Measurements from ENCODE around the gene DNLZ.
A peak's percentile ranks its signal among the peaks of the same experiment; 100 is the strongest.

DNLZ gene

DNA sequence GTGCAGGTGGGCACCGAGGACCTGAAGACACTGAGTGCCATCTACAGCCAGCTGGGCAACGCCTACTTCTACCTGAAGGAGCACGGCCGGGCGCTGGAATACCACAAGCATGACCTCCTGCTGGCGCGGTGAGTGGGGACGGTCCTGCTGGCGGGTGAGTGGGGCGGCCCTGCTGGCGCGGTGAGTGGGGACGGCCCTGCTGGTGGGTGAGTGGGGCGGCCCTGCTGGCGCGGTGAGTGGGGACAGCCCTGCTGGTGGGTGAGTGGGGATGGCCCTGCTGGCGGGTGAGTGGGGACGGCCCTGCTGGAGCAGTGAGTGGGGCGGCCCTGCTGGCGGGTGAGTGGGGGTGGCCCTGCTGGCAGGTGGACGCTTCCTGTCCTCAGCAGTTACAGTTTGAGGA lies 29.0 kb downstream of the DNLZ start:
- Histone ChIP-seq H3K4me1 (ENCODE audit: control insufficient read depth, insufficient read depth, low read length) (no peaks in the 10 kb centered on the region), H3K9ac (ENCODE audit: low read length) (no peak overlapping the region), H3K27me3 (ENCODE audit: control insufficient read depth, insufficient read depth, low read length) (no peaks in the 10 kb centered on the region), H3K27ac (ENCODE audit: low read depth, low read length) (no peak overlapping the region), H3K36me3 (ENCODE audit: control insufficient read depth, insufficient read depth, low read length) (peaks cover 10% of the 10 kb centered on the region; the same call in 1 of the 2 replicates), H3K4me3 (ENCODE audit: low read depth, low read length) (no peak overlapping the region), H3K9me3 (ENCODE audit: control insufficient read depth, insufficient read depth, low read depth, low read length) (no peaks in the 10 kb centered on the region)

DNA sequence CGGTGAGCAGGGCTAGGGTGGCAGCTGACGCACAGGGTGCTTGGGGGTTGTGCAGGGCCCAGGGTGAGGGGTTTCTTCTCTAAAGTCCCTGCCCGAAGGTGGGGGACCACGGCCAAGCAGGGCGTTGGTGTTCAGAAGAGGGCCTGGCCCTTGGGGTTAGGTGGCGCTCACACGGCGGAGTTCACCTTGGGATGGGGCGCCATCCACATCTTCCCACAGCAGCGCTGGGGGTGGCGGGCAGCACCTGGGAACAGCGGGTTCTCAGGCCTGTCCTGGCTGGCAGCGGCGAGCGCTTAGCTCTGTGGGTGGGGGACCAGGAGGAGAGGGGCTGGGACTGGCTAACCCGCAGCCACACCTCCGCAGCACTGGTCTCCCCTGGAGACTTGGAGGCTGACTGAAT lies 30.1 kb downstream of the DNLZ start:
- peaks cover 3% of the 10 kb centered on the region; the same call in 1 of the 2 replicates for H3K4me1 ChIP-seq (ENCODE audit: control insufficient read depth, insufficient read depth, low read length)
- peaks cover 9% of the 10 kb centered on the region; the same call in 1 of the 2 replicates for H3K36me3 ChIP-seq (ENCODE audit: control insufficient read depth, insufficient read depth, low read length)
- no peak overlapping the region for H3K4me3 ChIP-seq (ENCODE audit: low read depth, low read length)
- H3K9ac ChIP-seq (ENCODE audit: low read length): no peak overlapping the region
- no peaks in the 10 kb centered on the region for H3K9me3 ChIP-seq (ENCODE audit: control insufficient read depth, insufficient read depth, low read depth, low read length)
- no peak overlapping the region for H3K27ac ChIP-seq (ENCODE audit: low read depth, low read length)
- H3K27me3 ChIP-seq (ENCODE audit: control insufficient read depth, insufficient read depth, low read length): no peaks in the 10 kb centered on the region

DNA sequence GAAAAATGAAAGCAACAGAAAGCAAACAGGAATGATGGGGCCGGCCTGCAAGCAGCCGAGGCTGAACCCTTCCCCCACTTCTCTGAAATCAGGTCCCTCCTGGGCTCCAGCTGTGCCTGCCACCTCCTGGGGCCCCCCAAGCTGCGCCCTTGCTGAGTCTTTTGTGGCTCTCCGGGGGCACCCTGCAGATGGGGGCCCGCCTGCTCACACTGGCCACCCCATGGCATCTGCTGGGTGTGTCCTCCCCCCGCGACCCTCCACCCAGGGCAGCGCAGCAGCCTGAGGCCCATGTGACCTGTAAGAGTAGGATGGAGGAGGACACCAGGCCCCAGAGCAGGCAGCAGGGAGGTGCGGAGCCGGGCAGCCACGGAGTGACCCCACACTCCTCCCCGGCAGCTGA lies 30.5 kb downstream of the DNLZ start:
- H3K4me3 ChIP-seq (ENCODE audit: low read depth, low read length): no peak overlapping the region
- H3K36me3 ChIP-seq (ENCODE audit: control insufficient read depth, insufficient read depth, low read length): peaks cover 7% of the 10 kb centered on the region; the same call in 1 of the 2 replicates
- no peak overlapping the region for H3K27ac ChIP-seq (ENCODE audit: low read depth, low read length)
- H3K9me3 ChIP-seq (ENCODE audit: control insufficient read depth, insufficient read depth, low read depth, low read length): no peaks in the 10 kb centered on the region
- peaks cover 8% of the 10 kb centered on the region; the same call in 1 of the 2 replicates for H3K4me1 ChIP-seq (ENCODE audit: control insufficient read depth, insufficient read depth, low read length)
- no peak overlapping the region for H3K9ac ChIP-seq (ENCODE audit: low read length)
- no peaks in the 10 kb centered on the region for H3K27me3 ChIP-seq (ENCODE audit: control insufficient read depth, insufficient read depth, low read length)

DNA sequence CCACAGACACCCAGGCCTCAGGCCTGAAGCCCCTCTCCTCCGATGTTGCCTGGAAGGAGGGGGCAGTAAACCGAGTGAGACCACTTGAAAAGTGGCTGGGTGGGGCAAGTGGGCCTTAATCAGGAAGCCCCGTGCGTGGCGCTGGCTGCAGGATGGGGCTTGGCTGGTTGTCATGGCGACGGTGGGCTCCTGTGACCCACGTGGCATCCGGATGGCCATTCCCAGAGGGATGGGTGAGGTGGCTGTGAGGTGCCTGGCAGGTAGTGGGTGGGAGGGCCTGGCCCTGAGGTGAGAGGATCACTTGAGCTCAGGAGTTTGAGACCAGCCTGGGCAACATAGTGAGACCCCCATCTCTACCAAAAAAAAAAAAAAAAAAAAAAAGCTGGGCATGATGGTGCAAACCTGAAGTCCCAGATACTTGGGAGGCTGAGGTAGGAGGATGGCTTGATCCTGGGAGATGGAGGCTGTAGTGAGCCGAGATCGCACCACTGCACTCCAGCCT lies 31.0 kb downstream of the DNLZ start:
- peaks cover 9% of the 10 kb centered on the region; the same call in 1 of the 2 replicates for H3K4me1 ChIP-seq (ENCODE audit: control insufficient read depth, insufficient read depth, low read length)
- H3K27me3 ChIP-seq (ENCODE audit: control insufficient read depth, insufficient read depth, low read length): no peaks in the 10 kb centered on the region
- H3K9ac ChIP-seq (ENCODE audit: low read length): no peak overlapping the region
- H3K4me3 ChIP-seq (ENCODE audit: low read depth, low read length): no peak overlapping the region
- H3K9me3 ChIP-seq (ENCODE audit: control insufficient read depth, insufficient read depth, low read depth, low read length): no peaks in the 10 kb centered on the region
- peaks cover 5% of the 10 kb centered on the region; the same call in 1 of the 2 replicates for H3K36me3 ChIP-seq (ENCODE audit: control insufficient read depth, insufficient read depth, low read length)
- H3K27ac ChIP-seq (ENCODE audit: low read depth, low read length): no peak overlapping the region

DNA sequence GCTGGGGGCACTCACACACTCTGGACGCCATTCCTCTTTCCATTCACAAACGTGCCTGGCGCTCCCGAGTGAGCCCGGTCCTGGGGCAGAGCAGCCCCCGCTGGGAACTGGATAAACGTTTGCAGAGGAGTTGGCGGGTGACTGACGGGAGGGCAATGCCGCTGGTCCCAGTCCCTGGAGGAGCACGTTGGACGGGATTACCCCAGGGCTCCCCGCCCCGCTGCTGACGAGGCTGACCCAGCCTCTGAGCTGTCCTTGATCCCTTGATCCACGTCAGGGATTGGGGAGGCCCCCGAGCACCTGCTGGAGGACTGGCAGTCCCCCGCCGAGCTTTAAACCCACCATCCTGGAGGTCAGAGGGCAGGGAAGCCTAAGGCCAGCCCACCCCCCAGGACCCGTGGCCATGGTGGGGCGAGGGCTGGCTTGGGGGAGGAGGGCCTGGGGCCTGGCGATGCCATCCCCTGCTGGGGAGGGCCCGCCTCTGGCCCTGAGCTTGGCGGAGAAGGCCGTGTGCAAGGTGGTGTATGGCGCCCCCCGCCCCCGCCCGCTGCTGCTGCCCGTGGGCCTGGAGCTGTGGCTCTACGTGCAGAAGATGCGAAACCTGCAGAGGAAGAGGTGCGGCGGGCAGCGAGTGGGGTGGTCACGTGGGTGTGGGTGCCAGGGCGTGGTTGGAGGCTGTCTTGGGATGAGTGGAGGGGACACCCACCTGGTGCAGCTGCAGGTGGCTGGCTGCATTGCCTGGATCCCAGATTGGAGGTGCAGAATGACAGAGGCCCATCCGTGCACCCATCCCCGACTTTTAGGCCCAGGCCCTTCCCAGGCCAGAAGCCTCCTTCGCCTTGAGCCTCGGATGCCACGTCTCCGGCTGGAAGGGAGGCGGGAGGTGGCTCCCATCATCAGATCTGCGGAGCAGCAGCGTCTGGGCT lies 31.7 kb downstream of the DNLZ start:
- Histone ChIP-seq H3K4me1 (ENCODE audit: control insufficient read depth, insufficient read depth, low read length) (peaks cover 11% of the 10 kb centered on the region), H3K36me3 (ENCODE audit: control insufficient read depth, insufficient read depth, low read length) (no peaks in the 10 kb centered on the region), H3K27ac (ENCODE audit: low read depth, low read length) (no peak overlapping the region)

DNA sequence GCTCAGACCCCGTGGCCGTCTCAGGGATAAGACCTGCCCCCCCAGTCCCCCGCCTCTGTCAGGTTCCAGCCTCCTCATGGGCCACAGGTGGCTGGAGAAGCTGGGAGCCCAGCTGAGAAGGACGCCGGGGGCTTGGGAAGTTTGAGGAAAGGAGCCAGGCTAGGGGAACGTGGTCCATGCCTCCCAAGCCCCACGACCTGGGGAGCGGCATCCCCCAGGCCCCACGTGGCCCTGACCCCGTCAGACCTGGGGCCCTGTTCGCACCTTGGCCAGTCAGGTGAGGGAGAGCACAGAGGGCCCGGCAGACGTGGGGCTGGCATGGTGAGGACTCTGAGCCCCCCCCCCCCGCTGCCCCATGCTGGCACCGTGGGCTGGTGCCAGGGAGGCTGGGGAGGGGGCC lies 32.5 kb downstream of the DNLZ start:
- Histone ChIP-seq H3K4me1 (ENCODE audit: control insufficient read depth, insufficient read depth, low read length) (peaks cover 19% of the 10 kb centered on the region), H3K9ac (ENCODE audit: low read length) (no peak overlapping the region), H3K4me3 (ENCODE audit: low read depth, low read length) (no peak overlapping the region)

More for the DNA sequence above, 31.7 kb downstream of the DNLZ start:
- no peak overlapping the region for H3K4me3 ChIP-seq (ENCODE audit: low read depth, low read length)
- H3K27me3 ChIP-seq (ENCODE audit: control insufficient read depth, insufficient read depth, low read length): no peaks in the 10 kb centered on the region
- no peaks in the 10 kb centered on the region for H3K9me3 ChIP-seq (ENCODE audit: control insufficient read depth, insufficient read depth, low read depth, low read length)
- H3K9ac ChIP-seq (ENCODE audit: low read length): no peak overlapping the region

DNA sequence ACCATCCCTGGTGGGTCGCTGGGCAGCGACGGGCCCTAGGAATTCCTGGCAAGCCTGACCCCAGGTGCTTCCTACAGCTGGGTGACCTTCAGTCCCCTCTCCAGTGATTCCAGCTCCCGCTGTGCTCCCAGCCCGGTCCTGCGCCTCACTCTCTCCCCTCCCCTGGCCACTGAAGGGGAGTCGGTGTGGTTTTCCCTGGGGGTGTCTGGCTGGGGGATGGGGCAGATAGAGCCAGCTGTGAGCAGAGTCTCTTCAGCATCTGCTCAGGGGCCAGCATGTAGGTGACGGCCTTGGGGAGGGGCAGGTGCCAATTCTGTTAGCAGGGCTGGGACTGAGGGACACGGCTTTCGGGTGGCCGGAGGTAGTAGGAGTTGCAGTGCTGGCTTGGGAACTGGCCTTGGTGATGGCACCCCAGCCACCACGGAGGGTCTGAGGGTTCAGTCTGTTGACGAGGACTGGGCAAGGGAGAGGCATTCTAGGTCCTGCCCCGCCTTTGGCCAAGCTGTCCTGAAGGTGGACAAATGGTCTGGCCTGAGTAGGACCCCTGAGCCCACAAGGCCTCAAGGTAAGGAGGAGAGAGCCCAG lies 33.0 kb downstream of the DNLZ start:
- H3K27ac ChIP-seq (ENCODE audit: low read depth, low read length): no peak overlapping the region
- H3K4me3 ChIP-seq (ENCODE audit: low read depth, low read length): no peak overlapping the region
- no peaks in the 10 kb centered on the region for H3K9me3 ChIP-seq (ENCODE audit: control insufficient read depth, insufficient read depth, low read depth, low read length)
- no peaks in the 10 kb centered on the region for H3K27me3 ChIP-seq (ENCODE audit: control insufficient read depth, insufficient read depth, low read length)
- H3K4me1 ChIP-seq (ENCODE audit: control insufficient read depth, insufficient read depth, low read length): peaks cover 23% of the 10 kb centered on the region
- no peak overlapping the region for H3K9ac ChIP-seq (ENCODE audit: low read length)
- no peaks in the 10 kb centered on the region for H3K36me3 ChIP-seq (ENCODE audit: control insufficient read depth, insufficient read depth, low read length)

More for the DNA sequence above, 32.5 kb downstream of the DNLZ start:
- Histone ChIP-seq H3K9me3 (ENCODE audit: control insufficient read depth, insufficient read depth, low read depth, low read length) (no peaks in the 10 kb centered on the region), H3K27ac (ENCODE audit: low read depth, low read length) (no peak overlapping the region), H3K36me3 (ENCODE audit: control insufficient read depth, insufficient read depth, low read length) (no peaks in the 10 kb centered on the region), H3K27me3 (ENCODE audit: control insufficient read depth, insufficient read depth, low read length) (no peaks in the 10 kb centered on the region)

DNA sequence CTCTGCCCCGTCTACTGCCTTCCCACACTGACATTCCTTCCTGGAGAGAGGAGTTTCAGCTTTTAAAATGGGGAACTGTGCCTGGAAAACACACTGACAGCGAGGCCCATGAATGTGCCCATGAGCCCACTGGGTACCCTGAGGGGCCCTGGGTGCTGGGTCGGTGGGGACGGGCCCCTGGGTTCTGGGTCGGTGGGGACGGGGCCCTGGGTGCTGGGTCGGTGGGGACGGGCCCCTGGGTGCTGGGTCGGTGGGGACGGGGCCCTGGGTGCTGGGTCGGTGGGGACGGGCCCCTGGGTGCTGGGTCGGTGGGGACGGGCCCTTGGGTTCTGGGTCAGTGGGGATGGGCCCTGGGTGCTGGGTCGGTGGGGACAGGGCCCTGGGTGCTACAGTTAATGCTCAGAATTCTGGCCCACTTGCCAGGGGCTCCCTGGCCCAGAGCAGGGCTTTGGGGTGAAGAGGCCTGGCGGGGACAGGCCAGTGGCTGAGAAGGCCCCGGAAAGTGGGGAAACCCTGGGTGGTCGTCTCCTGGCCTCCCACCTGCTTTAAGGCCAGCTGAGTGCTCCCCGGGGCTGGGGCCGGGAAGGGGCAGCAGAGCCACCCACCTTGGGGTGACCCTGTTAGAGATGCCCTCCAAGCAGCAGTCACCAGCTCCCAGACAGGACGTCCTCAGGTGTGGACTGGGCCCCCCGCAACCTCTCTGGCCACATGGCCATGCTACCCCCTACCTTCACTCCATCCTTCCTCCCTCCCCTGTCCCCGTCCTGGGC lies 33.7 kb downstream of the DNLZ start:
- Histone ChIP-seq H3K4me3 (ENCODE audit: low read depth, low read length) (no peak overlapping the region), H3K9ac (ENCODE audit: low read length) (no peak overlapping the region), H3K36me3 (ENCODE audit: control insufficient read depth, insufficient read depth, low read length) (no peaks in the 10 kb centered on the region), H3K27ac (ENCODE audit: low read depth, low read length) (no peak overlapping the region), H3K4me1 (ENCODE audit: control insufficient read depth, insufficient read depth, low read length) (peaks cover 23% of the 10 kb centered on the region), H3K27me3 (ENCODE audit: control insufficient read depth, insufficient read depth, low read length) (no peaks in the 10 kb centered on the region), H3K9me3 (ENCODE audit: control insufficient read depth, insufficient read depth, low read depth, low read length) (no peaks in the 10 kb centered on the region)

DNA sequence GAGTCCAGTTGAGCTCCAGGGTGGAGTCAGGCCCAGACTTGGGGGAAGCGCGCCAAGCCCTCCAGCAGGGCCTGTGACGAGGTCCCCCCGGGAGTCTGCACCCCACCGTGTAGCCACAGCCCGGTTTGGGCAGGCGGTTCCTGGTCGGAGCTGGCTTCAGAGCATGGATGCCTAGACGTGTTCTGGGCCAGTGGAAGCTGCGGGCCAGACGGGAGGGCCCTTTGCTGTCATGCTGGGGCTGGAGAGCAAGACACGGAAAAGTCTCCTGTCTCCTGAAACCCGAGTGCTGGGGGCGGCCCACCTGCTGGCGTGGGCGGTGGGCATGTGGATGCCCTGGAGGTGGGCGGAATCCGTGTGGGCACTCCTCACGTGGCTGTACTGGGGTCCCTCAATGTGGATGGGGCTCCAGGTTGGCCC lies 34.3 kb downstream of the DNLZ start:
- no peak overlapping the region for H3K9ac ChIP-seq (ENCODE audit: low read length)
- H3K4me1 ChIP-seq (ENCODE audit: control insufficient read depth, insufficient read depth, low read length): peaks cover 23% of the 10 kb centered on the region
- no peaks in the 10 kb centered on the region for H3K36me3 ChIP-seq (ENCODE audit: control insufficient read depth, insufficient read depth, low read length)
- H3K27ac ChIP-seq (ENCODE audit: low read depth, low read length): no peak overlapping the region
- H3K27me3 ChIP-seq (ENCODE audit: control insufficient read depth, insufficient read depth, low read length): no peaks in the 10 kb centered on the region
- H3K4me3 ChIP-seq (ENCODE audit: low read depth, low read length): 0 out of 2 replicates have a peak overlapping the region, but pooled peaks have one; percentile 65
- H3K9me3 ChIP-seq (ENCODE audit: control insufficient read depth, insufficient read depth, low read depth, low read length): no peaks in the 10 kb centered on the region

DNA sequence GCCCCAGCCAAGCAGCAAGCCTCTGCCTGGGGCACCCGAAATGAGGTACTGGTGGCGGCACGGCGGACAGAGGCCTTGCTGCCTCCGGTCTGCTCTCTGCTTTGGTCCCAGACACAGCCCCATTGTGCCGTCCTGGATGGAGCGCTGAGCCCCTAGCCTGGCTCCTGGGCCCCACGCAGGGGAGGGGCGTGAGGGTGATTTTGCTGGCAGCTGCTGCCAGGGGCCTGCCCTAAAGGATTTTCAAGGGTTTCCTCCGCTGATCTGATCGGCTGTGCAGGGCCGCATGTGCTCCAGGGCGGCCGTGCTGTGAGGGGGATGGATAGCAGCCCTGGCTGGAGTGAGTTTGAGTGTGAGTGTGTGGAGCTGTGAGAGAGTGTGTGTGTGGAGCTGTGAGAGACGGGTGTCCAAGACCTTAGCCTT lies 34.9 kb downstream of the DNLZ start:
- no peaks in the 10 kb centered on the region for H3K27me3 ChIP-seq (ENCODE audit: control insufficient read depth, insufficient read depth, low read length)
- no peaks in the 10 kb centered on the region for H3K9me3 ChIP-seq (ENCODE audit: control insufficient read depth, insufficient read depth, low read depth, low read length)
- H3K4me1 ChIP-seq (ENCODE audit: control insufficient read depth, insufficient read depth, low read length): peaks cover 23% of the 10 kb centered on the region
- peak overlapping the region; percentile 65 for H3K4me3 ChIP-seq (ENCODE audit: low read depth, low read length)
- H3K27ac ChIP-seq (ENCODE audit: low read depth, low read length): no peak overlapping the region
- H3K36me3 ChIP-seq (ENCODE audit: control insufficient read depth, insufficient read depth, low read length): no peaks in the 10 kb centered on the region
- peak overlapping the region; percentile 30 for H3K9ac ChIP-seq (ENCODE audit: low read length)

All from HUES6 (cell line).